NCI-H748 (cell line): Measurements from ENCODE around the gene UBTD1.

Experiments
- DNase-seq: peaks from one replicate; lab custom pipeline; 2025; ENCODE audit not compliant: unreplicated experiment; lab: John Stamatoyannopoulos, UW

The UBTD1 gene

GRCh38 chr10:97580421-97581367, 82.0 kb downstream of the UBTD1 start:
- no peak for DNase-seq

GRCh38 chr10:97582169-97582568, 83.4 kb downstream of the UBTD1 start:
- no peak for DNase-seq

GRCh38 chr10:97583476-97583875, 84.8 kb downstream of the UBTD1 start:
- DNase-seq: no peak

- DNase-seq: no peak
These were observed 85.5 kb downstream of the UBTD1 start, which contains the start of gene HOGA1 for GRCh38 chr10:97584060-97584797. TSS of gene HOGA1 (plus strand) at chr10:97584389. CDS start at chr10:97584704, 315 bp downstream.

- no peak for DNase-seq
These were observed 86.2 kb downstream of the UBTD1 start for GRCh38 chr10:97584798-97585438.

GRCh38 chr10:97585439-97585811, 86.7 kb downstream of the UBTD1 start:
- DNase-seq: no peak

- no peak for DNase-seq
These were observed 88.5 kb downstream of the UBTD1 start for GRCh38 chr10:97587183-97587582.

GRCh38 chr10:97589479-97589878, 90.8 kb downstream of the UBTD1 start, which contains the start of gene C10orf62:
TSS of gene C10orf62 (plus strand) at chr10:97589721. CDS start at chr10:97589898, 177 bp downstream.
- no peak for DNase-seq

- no peak for DNase-seq
These were observed 91.5 kb downstream of the UBTD1 start for GRCh38 chr10:97590082-97590747.

- no peak for DNase-seq
These were observed 92.2 kb downstream of the UBTD1 start for GRCh38 chr10:97590748-97591495.

GRCh38 chr10:97593421-97593820, 94.7 kb downstream of the UBTD1 start:
- no peak for DNase-seq

- no peak for DNase-seq
These were observed 97.7 kb downstream of the UBTD1 start for GRCh38 chr10:97596101-97597082.

- DNase-seq: no peak
These were observed 99.1 kb downstream of the UBTD1 start for GRCh38 chr10:97597778-97598177.

- DNase-seq: no peak
These were observed 99.9 kb downstream of the UBTD1 start for GRCh38 chr10:97598407-97599271.

GRCh38 chr10:97599272-97599619, 100.5 kb downstream of the UBTD1 start:
- no peak for DNase-seq

- DNase-seq: no peak
These were observed 101.9 kb downstream of the UBTD1 start for GRCh38 chr10:97600616-97601015.

GRCh38 chr10:97601268-97602215, 102.8 kb downstream of the UBTD1 start:
- no peak for DNase-seq
